KG1 (cell line): ENCODE measurements around the gene KRTAP17-1.
"Not testable (repeated sequence)": the region's sequence is repeated elsewhere in the genome, so short reads cannot be mapped to it uniquely, and the experiment has no call there.

ENCODE experiments used
- DNase-seq: peaks from one replicate; lab custom pipeline; 2025; lab: John Stamatoyannopoulos, UW

KRTAP17-1 gene

GRCh38 chr17:41302981-41303380 is 12.5 kb downstream of the KRTAP17-1 start:
- DNase-seq = no peak

DNA sequence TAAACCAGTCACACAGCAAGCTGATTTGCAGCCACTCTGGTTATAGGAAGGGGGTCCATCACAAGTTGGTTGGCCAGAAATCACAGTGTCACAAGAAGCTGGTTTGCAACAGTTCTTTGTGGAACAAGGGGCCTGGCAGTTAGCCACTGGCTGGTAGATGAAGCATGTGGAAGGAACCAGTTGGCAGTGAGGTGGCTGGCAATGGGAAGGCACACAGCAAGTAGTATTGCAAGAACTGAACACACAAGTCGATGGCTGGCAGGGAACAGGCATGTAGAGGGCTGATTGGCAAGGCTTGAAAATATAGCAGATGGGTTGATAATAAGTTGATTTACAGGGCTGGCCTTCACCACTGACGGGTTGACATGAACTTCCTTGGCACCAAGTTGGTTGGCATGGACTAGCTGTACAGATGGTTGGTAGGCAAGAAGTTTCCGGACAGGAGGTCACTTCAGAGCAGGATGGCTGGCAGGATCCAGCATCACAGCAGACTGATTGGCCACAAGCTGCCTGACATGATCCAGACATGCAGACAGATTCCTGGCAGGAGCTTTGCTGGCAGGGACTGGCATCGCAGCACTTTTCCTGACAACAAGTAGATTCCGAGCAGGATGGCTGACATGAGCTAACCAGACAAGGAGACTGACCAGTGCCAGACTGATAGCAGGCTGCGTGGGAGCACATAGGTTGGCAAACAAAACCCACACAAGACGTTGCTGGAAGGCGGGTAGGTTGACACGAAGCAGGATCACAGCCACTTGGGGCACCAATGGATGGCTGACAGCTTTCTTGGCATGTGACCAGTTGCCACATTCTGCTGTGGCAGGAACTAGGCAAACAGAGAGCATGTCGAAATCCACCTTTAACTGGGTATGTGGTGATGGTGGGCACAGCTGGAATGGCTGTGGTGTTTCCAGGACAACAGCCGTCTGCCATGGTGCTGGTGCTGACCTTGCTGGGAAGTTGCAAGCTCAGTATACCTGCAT is 13.3 kb downstream of the KRTAP17-1 start, which contains the start of gene KRTAP29-1:
Gene KRTAP29-1 (minus strand): TSS at position 936 of the 986 bp plus-strand sequence. CDS start 0 bp downstream, at position 936.
- DNase-seq = no peak

DNA sequence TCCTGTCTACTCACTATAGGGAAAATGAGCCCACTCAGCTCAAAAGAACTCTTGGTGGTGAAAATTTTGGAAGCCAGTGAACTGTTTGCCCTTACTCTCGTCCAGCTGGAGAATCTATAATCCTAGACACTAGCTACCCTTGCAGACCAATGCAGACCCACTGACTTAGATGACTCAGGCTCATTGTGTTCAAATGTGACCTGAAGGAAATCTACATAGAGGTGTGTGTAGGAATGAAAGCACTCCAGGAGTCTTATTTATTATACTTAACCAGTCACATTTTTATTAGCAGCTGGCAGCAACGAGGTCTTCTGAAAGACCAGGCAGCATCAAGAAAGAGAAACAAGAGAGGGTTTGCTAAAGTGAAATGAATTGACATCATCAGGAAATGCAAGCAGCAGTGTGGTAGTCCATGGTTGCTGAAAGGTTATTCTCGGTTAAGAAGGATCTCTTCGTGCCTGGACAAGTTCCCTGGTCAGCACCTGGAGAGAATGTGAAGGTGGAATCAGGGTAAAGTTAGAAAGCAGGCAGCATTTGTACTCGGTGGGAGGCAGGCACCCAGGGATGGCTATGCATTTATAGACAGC is 14.2 kb downstream of the KRTAP17-1 start:
- no peak for DNase-seq

DNA sequence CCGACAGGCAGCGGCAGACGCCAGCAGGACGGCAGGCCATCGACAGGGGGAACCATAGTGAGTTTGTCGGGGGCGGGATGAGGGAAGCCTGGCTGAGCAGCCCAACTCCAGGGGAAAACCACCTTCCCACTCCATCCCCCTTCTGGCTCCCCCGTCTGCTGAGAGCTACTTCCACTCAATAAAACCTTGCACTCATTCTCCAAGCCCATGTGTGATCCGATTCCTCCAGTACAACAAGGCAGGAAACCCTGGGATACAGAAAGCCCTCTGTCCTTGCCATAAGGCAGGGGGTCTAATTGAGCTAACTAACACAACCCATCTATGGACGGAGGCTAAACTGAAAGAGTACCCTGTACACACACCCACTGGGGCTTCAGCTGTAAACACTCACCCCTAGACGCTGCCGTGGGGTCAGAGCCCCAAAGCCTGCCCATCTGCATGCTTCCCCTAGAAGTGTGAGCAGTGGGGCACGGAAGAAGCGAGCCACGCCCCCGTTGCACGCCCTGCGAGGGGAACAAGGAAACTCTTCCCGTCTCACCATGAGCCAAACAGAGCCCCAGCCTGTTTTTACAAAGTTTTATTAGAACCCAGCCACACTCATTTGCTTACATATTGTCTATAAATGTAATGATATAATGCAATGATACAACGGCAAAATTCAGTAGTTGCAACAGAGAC is 16.9 kb downstream of the KRTAP17-1 start:
- DNase-seq = no peak

- DNase-seq = no peak
Measured at GRCh38 chr17:41296846-41297245, 18.7 kb downstream of the KRTAP17-1 start.

DNA sequence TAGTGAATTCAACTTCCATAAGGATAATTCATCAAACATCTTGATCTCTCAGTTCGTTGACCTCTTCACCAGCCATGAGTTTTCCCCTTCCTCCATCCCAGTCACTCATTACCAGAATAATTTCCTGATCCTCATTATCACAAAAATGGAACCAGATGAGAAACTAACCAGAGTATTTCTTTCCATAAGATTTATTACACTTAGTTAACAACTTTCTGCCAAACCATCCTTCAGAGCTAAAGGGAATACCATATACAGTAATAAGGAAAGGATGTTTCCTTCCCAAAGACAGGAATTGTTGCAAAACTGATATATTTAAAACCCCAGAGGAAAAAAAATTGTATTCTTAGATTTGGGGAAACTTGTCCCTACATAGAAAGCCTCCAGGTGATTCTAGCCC is 21.5 kb downstream of the KRTAP17-1 start:
- DNase-seq = no peak

- no peak for DNase-seq
Measured at GRCh38 chr17:41287050-41287449, 28.5 kb downstream of the KRTAP17-1 start.

- no peak for DNase-seq
Measured at GRCh38 chr17:41284546-41284945, 31.0 kb downstream of the KRTAP17-1 start.

- DNase-seq = no peak
Measured at GRCh38 chr17:41284043-41284442, 31.5 kb downstream of the KRTAP17-1 start.

DNA sequence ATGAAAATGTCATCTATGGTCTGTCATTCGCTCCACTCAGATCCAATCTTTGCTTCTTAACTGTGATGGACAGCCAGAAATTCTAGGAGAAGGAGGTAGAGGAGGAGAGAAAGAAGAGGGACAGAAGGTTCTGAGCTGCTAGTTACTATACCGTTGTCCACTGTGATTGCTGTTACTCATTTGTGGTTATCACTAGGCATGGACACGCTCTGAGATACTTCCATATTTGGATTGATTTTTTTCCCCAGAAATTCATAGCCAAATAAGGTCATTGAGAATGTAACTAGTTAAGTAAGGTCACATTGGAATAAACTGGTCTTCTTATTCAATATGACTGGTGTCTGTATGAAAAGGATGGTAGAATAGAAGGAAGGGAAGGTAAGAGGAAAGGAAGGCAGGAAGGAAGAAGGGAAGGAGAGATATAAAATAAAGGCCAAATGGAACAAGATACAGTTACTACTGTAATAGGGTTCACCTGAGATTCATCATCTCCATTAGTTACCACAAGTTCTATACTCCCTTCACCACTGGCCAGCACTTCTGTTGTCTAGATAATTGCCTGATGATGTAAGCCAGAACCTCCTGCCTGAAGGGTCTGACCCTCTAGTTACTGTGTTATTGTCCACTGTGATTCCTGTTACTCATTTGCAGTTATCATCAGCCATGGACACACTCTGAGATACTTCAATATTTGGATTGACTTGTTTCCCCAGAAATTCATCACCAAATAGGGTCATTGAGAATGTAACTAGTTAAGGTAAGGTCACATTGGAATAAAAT is 37.1 kb downstream of the KRTAP17-1 start:
- DNase-seq = no peak

- not testable (repeated sequence) for DNase-seq
Measured at GRCh38 chr17:41275648-41276190, 39.8 kb downstream of the KRTAP17-1 start, which contains the start of gene KRTAP9-7. Gene KRTAP9-7, plus strand, starts transcription at chr17:41275698. Its CDS starts 0 bp downstream, at chr17:41275698.

- DNase-seq = no peak
Measured at GRCh38 chr17:41271858-41272257, 43.7 kb downstream of the KRTAP17-1 start.

DNA sequence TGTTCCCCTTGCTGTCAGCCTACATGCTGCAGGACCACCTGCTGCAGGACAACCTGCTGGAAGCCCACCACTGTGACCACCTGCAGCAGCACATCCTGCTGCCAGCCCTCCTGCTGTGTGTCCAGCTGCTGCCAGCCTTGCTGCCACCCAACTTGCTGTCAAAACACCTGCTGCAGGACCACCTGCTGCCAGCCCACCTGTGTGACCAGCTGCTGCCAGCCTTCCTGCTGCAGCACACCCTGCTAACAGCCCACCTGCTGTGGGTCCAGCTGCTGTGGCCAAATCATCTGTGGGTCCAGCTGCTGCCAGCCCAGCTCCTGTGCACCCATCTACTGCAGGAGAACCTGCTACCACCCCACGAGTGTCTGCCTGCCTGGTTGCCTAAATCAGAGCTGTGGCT is 44.2 kb downstream of the KRTAP17-1 start:
- not testable (repeated sequence) for DNase-seq

GRCh38 chr17:41267711-41268110 is 47.8 kb downstream of the KRTAP17-1 start:
- DNase-seq = no peak

DNA sequence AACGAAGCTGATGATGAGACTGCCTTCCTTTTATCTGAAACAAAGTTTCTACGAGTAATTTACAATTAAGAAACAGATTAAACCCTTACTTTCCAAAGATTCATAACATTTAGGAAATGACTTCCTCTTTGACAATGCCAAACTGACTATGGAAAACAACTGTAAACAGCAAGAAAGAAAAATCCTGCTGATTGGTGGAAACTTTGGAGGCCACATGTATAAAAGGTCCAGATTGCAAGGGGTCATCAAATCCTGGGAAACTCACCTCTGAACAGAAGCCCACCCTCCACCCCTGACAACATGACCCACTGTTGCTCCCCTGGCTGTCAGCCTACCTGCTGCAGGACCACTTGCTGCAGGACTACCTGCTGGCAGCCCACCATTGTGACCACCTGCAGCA is 50.4 kb downstream of the KRTAP17-1 start, which contains the start of gene KRTAP9-6:
Gene KRTAP9-6 (plus strand): TSS at position 301 of the 400 bp plus-strand sequence. CDS start 0 bp downstream, at position 301.
- DNase-seq = no peak
